GM19238 (cell line): ENCODE data around the gene PTBP1.

Experiments used
- DNase-seq: peaks from one replicate; pipeline ENCODE4 v3.0.0; 2011; ENCODE audit warnings: low spot score; ENCODE audit not compliant: insufficient read length

Gene PTBP1

GRCh38 chr19:797528-798414 is 519 bp downstream of the PTBP1 start:
- DNase-seq, result peak; percentile 100

GRCh38 chr19:798415-799075 is 1.3 kb downstream of the PTBP1 start:
- DNase-seq, result no peak

DNA sequence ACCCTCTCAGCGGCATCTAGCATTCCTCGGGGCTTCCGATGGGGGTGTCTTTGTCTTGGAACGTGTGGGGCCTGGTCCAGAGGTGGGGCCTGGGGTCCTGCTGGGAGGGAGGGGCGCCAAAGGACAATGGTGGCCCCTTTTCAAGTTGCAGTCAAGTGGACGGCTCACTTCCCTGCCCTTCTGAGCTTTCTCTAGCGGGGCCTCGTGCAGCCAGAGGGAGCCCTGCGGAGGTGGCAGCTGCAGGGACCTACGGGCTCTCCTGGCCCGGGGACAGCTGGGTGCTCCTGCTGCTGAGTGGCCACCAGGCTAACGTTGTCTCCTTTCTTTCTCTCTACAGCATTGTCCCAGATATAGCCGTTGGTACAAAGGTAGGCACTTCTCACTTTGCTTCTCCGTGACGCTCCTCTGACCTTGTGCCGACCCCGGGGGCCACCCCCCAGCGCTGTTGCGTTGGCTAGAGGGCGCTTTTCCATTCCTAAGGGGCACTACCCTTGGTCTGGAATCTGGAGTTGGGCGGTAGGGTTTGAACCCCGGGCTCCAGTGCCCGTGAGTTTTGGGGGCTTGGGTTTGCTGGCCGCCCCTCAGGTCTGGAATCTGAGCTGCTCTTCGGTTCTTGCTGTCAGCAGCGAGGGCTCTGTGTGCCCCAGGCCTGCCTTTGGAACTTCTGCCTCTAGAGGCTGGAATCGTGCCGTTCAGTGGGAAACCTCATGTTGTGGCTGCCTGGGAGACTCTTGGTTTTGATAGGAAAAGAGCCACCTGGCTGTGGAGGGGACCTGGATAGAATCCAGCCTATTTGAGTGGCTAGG is 2.0 kb downstream of the PTBP1 start:
- DNase-seq, result no peak

DNA sequence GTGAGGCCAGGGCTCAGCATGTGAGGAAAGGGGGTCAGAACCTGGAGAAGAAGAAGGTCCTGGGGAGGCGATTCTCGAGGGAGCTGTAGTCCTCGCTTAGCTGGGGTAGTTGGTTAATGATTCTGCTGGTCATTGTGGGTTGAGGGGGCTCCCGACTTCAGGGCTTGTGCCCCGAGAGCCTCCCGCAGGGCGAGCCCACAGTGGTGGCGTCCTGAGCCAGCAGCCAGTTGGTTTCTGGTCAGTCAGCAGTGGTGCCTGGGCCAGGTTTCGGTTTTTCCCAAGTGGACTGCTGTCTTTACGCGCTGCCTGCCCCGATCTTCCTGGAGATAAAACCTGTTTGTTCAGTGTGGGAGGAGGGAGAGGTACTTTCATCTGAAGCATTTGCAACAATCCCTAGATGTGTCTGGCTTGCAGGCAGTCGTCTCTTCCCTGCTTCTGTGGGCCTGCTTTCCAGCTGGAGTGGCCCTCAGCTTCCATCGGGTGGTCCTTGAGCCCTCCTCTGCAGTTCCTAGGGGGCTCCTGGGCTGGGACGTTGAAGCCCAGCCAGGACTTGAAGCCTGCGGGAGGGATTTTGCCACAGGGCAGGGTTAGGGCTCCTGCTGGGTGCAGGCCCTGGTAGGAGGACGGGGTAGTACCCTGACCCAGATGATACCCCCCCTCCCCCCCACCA is 3.2 kb downstream of the PTBP1 start:
- no peak for DNase-seq

DNA sequence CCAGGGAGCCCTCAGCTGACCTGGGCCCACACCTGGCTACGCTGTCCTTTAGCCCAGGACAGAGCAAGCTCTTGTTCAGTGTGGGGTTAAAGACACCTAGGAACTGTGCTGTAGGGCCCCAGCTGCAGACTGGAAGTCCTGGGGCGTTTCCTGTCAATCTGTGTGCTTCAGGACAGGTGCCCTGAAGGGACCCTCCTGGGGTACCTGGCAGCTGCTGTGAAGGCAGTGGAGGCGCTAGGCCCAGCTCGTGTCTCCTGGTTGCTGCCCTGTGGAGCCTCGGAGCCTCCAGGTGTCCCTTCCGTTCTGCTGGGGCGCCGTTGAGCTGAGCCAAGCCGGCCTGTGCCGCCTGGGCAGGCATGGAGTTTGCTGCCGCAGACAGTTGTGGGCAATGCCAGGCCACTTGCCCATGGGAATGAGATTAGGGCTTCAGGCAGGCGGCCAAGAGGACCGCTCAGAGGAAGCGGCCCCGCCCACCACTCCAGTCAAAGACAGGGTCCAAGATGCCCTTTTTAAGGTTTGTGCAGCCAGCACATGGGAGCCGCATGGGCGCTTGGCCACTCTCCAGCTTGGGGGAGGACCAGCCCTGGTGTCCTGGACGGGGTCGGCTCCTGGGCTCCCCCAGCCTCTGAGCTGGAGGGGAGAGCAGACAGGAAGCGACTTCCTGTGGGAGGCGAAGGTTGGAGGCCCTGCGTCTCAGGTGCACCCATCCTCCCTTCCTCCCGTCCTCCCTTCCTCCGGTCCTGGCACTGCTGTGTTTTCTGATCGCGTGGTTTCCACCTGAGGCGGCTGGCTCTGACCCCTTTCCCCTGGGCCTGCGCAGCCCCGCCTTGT is 4.0 kb downstream of the PTBP1 start:
- DNase-seq, result no peak

DNA sequence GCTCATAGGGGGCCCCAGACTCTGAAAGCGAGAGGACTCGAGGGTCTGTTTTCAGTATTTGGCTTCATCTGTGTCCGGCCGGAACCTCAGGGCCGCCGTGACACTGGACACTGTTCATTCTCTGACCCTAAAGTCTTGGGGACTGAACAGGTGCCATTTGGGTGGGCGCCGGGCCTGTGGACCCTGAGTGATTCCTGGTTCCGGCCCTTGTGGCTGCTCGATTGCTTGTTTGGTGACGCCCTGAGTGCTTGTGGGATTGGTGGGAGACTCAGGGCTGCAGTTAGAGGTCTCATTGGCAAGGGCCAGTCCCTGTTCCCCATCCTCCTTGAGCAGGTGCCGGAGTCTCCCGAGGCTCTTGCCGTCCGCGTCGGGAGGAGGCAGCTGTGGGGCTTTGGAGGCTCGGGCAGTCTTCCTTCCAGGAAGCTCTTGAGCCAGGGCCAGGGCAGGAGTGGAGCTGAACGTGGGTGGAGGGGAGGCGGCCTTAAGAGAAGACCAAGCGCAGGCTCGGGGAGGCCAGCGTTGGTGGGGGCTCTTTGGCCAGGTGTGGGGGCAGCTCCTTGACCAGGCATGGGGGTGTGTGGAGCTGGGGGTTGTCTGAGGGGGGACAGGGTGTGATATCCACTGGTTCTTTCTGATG is 4.7 kb downstream of the PTBP1 start:
- DNase-seq, result no peak

DNA sequence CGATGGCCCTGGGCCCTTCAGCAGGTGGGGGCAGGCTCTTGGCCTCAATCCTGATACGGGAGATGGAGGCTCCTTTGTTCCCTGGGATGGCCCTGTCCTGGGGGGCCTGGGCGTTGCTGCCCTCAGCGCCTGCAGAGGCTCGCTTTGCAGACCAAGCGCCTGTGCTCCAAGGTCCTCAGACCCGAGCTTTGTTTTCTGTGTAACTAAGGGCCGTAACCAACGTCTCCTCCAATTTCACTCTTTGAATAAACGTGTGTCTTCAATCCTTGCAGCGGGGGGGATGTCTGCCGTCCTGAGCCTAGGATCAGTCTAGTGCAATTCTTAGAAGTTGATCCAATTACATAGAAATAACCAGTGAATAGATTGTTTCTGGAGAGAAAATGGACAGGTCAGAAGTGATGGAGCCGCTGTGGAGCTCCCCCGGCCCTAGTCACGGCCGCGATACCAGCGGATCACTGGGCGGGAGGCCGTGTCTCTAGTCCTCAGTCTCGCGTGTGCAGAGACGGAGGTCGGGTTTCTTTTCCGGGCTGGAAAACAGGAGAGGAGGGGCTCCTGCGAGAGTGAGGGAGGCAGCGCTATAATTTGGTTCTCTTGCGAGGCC is 5.3 kb downstream of the PTBP1 start:
- no peak for DNase-seq

DNA sequence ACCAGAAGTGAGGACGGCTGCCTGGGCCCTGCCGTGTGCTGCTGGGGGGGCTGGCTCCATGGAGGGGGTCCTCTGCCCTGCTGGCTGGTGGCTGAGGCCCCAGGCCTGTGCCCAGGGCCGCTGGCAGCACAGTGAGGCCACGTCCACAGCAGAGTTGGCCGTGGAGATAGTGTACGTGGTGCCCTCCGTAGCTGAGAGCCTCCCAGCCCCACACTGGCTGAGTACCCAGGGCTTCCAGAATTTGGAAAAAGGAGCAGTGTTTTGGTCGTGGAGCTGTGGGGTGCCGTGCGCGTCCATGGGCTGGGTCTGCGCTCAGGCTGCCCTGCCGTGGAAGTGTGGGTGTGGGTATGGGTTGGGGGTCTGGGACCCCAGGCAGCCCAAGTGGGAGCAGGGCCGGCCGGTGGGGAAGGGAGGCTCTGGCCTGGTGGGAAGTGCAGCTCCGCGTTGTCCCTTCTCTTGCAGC is 5.9 kb downstream of the PTBP1 start:
- no peak for DNase-seq

- no peak for DNase-seq
Observed at GRCh38 chr19:803686-804418, 6.6 kb downstream of the PTBP1 start.

DNA sequence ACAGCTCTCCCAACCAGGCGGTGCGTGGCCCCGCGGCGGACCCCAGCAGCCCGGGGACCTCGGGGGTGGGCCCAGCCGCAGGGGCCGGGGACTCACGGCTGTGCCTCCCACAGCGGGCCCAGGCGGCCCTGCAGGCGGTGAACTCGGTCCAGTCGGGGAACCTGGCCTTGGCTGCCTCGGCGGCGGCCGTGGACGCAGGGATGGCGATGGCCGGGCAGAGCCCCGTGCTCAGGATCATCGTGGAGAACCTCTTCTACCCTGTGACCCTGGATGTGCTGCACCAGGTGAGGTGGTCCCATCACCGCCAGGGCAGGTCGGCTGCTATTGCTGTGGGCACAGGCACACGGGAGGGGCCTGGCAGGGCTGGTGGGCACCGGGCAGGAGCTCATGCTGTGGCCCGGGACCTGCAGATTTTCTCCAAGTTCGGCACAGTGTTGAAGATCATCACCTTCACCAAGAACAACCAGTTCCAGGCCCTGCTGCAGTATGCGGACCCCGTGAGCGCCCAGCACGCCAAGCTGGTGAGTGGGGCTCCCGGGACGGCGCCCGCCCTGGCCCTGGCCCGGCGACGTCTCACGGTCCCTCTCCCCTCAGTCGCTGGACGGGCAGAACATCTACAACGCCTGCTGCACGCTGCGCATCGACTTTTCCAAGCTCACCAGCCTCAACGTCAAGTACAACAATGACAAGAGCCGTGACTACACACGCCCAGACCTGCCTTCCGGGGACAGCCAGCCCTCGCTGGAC is 7.3 kb downstream of the PTBP1 start:
- no peak for DNase-seq

- DNase-seq, result no peak
Observed at GRCh38 chr19:805166-805551, 7.9 kb downstream of the PTBP1 start.

- DNase-seq, result no peak
Observed at GRCh38 chr19:805600-806550, 8.6 kb downstream of the PTBP1 start.

DNA sequence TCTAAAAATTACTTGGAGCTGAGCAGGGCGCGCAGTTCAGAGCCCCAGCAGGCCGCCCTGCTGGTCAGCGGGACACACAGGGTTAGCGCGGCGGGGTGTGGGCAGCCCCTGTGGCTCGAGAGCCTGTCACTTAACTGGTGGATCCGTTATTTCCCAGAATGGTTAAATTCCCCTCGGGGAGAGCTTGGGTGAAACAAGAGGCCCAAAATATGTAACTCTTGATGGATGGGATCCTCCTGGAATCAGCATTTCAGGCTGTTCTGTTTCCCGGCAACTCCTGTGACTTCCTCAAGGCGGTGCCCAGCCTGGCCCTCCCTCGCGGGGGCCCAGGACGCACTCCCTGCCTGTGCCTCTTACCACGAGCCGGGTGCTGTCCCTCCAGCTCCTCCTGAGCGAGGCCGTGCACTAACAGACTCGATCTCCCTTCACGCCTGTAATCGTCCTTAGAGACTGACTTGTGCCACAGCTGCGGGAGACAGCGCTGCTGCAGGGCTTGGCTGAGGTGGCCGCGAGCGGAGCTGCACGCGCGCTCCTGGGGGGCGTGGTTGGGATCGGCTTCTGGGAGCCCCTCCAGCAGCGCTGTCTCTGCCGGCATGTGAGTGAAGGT is 9.7 kb downstream of the PTBP1 start:
- no peak for DNase-seq

DNA sequence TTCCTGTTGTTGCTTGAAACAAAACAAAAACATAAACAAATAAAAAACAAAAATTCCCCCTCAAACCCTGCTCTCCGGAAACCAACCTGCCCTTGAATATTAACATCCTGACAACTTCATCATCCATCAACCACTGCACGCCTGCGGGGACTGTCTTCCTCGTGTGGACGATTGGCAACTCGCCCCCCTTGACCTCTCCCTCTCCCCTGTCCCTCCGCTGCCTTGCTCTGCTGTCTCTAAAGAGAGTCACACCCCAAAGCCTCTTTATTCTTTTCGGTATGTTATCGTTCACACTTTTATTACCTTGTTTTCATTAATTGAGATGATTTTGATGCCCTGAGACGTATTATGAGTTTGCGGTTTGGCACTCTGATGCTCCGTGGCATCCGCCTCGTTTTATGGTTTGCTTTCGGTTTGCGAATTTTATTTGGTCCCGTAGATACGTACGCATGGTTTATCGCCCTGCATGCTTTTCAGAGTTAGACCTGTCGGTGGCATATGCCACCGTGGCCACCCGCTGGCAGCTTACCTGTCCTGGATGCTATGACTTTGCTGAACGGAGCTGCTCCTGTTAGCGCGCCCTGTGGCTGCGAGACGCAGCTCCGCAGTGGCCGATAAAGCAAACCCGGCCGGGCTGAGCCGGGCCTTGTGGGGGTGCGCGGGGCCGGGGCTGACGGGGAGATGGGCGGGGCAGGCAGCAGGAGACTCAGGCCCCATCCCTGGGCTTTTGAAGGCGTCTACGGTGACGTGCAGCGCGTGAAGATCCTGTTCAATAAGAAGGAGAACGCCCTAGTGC is 10.6 kb downstream of the PTBP1 start:
- DNase-seq, result no peak

- no peak for DNase-seq
Observed at GRCh38 chr19:808423-808775, 11.1 kb downstream of the PTBP1 start.
